H9 (cell line): ENCODE measurements around the gene APBB2. TPM values are rescaled to one million over a fixed set of nuclear protein-coding genes. Genes with fewer than 3 reads are reported as not detected.

ENCODE experiments used
- DNase-seq: peaks from one replicate; pipeline ENCODE4 v3.0.0-alpha.2; 2017
- H2AFZ ChIP-seq: one replicate; pipeline ENCODE4 v1.6.1; 2013; ENCODE audit warnings: mild to moderate bottlenecking, low read length, control low read depth, moderate library complexity
- H2AK5ac ChIP-seq: 2 replicates; pipeline ENCODE4 v1.6.1; 2013; ENCODE audit warnings: low read length, control low read depth, mixed read lengths; ENCODE audit not compliant: insufficient read length
- H2BK120ac ChIP-seq: one replicate; pipeline ENCODE4 v1.6.1; 2013; ENCODE audit warnings: low read depth, mild to moderate bottlenecking, low read length, control low read depth, inconsistent platforms; ENCODE audit not compliant: poor library complexity, severe bottlenecking
- H2BK12ac ChIP-seq: 2 replicates; pipeline ENCODE4 v1.6.1; 2013; ENCODE audit warnings: low read length, control low read depth, mixed read lengths, low read depth; ENCODE audit not compliant: insufficient read length
- H2BK15ac ChIP-seq: 2 replicates; pipeline ENCODE4 v1.6.1; 2013; ENCODE audit warnings: low read depth, low read length, control low read depth
- H2BK20ac ChIP-seq: one replicate; pipeline ENCODE4 v1.6.1; 2013; ENCODE audit warnings: low read depth, mild to moderate bottlenecking, low read length, control low read depth, inconsistent platforms; ENCODE audit not compliant: poor library complexity, severe bottlenecking
- H2BK5ac ChIP-seq: 2 replicates; pipeline ENCODE4 v1.6.1; 2013; ENCODE audit warnings: low read length, control low read depth, mixed read lengths; ENCODE audit not compliant: insufficient read length
- H3K14ac ChIP-seq: 2 replicates; pipeline ENCODE4 v1.6.1; 2013; ENCODE audit warnings: low read length, control low read depth; ENCODE audit not compliant: insufficient read depth
- H3K18ac ChIP-seq: 2 replicates; pipeline ENCODE4 v1.6.1; 2013; ENCODE audit warnings: low read depth, mild to moderate bottlenecking, mixed read lengths, low read length, control low read depth; ENCODE audit not compliant: insufficient read length
- H3K23ac ChIP-seq: 2 replicates; pipeline ENCODE4 v1.6.1; 2013; ENCODE audit warnings: low read length, control low read depth, mixed read lengths, low read depth; ENCODE audit not compliant: insufficient read length
- H3K23me2 ChIP-seq: 2 replicates; pipeline ENCODE4 v1.6.1; 2013; ENCODE audit warnings: low read depth, mild to moderate bottlenecking, mixed read lengths, low read length, control low read depth; ENCODE audit not compliant: insufficient read length, poor library complexity, severe bottlenecking
- H3K27ac ChIP-seq: 2 replicates; pipeline ENCODE4 v1.5.1; 2013; ENCODE audit warnings: low read length, control low read depth, mixed read lengths, low read depth; ENCODE audit not compliant: insufficient read length
- H3K27me3 ChIP-seq: 2 replicates; pipeline ENCODE4 v1.6.1; 2013; ENCODE audit warnings: low read length, control low read depth, inconsistent platforms; ENCODE audit not compliant: insufficient read depth
- H3K4ac ChIP-seq: 2 replicates; pipeline ENCODE4 v1.6.1; 2013; ENCODE audit warnings: low read depth, mild to moderate bottlenecking, control low read depth, inconsistent platforms, low read length, moderate library complexity
- H3K4me1 ChIP-seq: 2 replicates; pipeline ENCODE4 v1.6.1; 2013; ENCODE audit warnings: low read length, control low read depth, inconsistent platforms; ENCODE audit not compliant: insufficient read depth
- H3K4me2 ChIP-seq: 2 replicates; pipeline ENCODE4 v1.6.1; 2013; ENCODE audit warnings: low read length, control low read depth, mixed read lengths; ENCODE audit not compliant: insufficient read length, insufficient read depth
- H3K56ac ChIP-seq: 2 replicates; pipeline ENCODE4 v1.6.1; 2013; ENCODE audit warnings: low read depth, mild to moderate bottlenecking, mixed read lengths, low read length, control low read depth; ENCODE audit not compliant: insufficient read length
- H3K79me1 ChIP-seq: 2 replicates; pipeline ENCODE4 v1.6.1; 2013; ENCODE audit warnings: low read depth, mild to moderate bottlenecking, moderate library complexity, low read length, control low read depth, inconsistent platforms; ENCODE audit not compliant: insufficient read depth, poor library complexity, severe bottlenecking
- H3K79me2 ChIP-seq: 2 replicates; pipeline ENCODE4 v1.6.1; 2013; ENCODE audit warnings: low read length, control low read depth, inconsistent platforms; ENCODE audit not compliant: insufficient read depth
- H3K9ac ChIP-seq: 2 replicates; pipeline ENCODE4 v1.6.1; 2013; ENCODE audit warnings: low read length, control low read depth, mixed read lengths; ENCODE audit not compliant: insufficient read length; ENCODE audit errors: extremely low read depth
- H3K9me3 ChIP-seq: one replicate; pipeline ENCODE4 v1.6.1; 2013; ENCODE audit warnings: low read depth, low read length, inconsistent platforms; ENCODE audit not compliant: control insufficient read depth
- H3T11ph ChIP-seq: one replicate; pipeline ENCODE4 v1.6.1; 2013; ENCODE audit warnings: mild to moderate bottlenecking, low read length, control low read depth, inconsistent platforms
- H4K20me1 ChIP-seq: one replicate; pipeline ENCODE4 v1.6.1; 2013; ENCODE audit not compliant: control insufficient read depth, insufficient read length, insufficient read depth
- H4K5ac ChIP-seq: 2 replicates; pipeline ENCODE4 v1.6.1; 2013; ENCODE audit warnings: low read depth, mild to moderate bottlenecking, mixed read lengths, low read length, control low read depth; ENCODE audit not compliant: insufficient read length
- H4K8ac ChIP-seq: replicated peaks from 2 replicates; pipeline ENCODE4 v1.6.1; 2013; ENCODE audit warnings: low read length, control low read depth, mixed read lengths, low read depth; ENCODE audit not compliant: insufficient read length
- H4K91ac ChIP-seq: 2 replicates; pipeline ENCODE4 v1.6.1; 2013; ENCODE audit warnings: low read depth, mild to moderate bottlenecking, moderate library complexity, mixed read lengths, low read length, control low read depth; ENCODE audit not compliant: insufficient read length
- H3K27ac Mint-ChIP-seq, 3 experiments: 2 replicates in 2 of 3; 3 replicates in 1 of 3; pipeline ENCODE4 v1.8.0; 2020 to 2021; ENCODE audit warnings: mixed read lengths in 3 of 3, mild to moderate bottlenecking in 1 of 3, moderate library complexity in 1 of 3
- H3K27me3 Mint-ChIP-seq: 2 replicates; pipeline ENCODE4 v1.8.0; 2021; ENCODE audit warnings: low read depth, mild to moderate bottlenecking, moderate library complexity, mixed read lengths
- H3K36me3 Mint-ChIP-seq, 3 experiments: 2 replicates in 2 of 3; 3 replicates in 1 of 3; pipeline ENCODE4 v1.8.0; 2020 to 2021; ENCODE audit warnings: low read depth in 3 of 3, mixed read lengths in 3 of 3; ENCODE audit not compliant: insufficient read depth in 1 of 3
- H3K4me1 Mint-ChIP-seq, 2 experiments: 2 replicates each; pipeline ENCODE4 v1.8.0; 2020; ENCODE audit warnings: mixed read lengths in 2 of 2
- H3K4me3 Mint-ChIP-seq, 2 experiments: 2 replicates in 1 of 2; 3 replicates in 1 of 2; pipeline ENCODE4 v1.8.0; 2020 to 2021; ENCODE audit warnings: mild to moderate bottlenecking in 2 of 2, mixed read lengths in 2 of 2, moderate library complexity in 1 of 2
- H3K9me3 Mint-ChIP-seq, 2 experiments: 2 replicates in 1 of 2; 3 replicates in 1 of 2; pipeline ENCODE4 v1.8.0; 2020; ENCODE audit warnings: mild to moderate bottlenecking in 2 of 2, mixed read lengths in 2 of 2, moderate library complexity in 1 of 2
- CTCF ChIP-seq: fragments of 200-600 bp; sonication (generic); conservative IDR thresholded peaks from 3 replicates; pipeline ENCODE4 v1.8.0; 2021; ENCODE audit warnings: antibody characterized with exemption, mild to moderate bottlenecking
- WGBS: extraction: QIAGEN DNeasy Blood & Tissue Kit; methylation state at CpG from one replicate; pipeline ENCODE4 v1.1.7; 2013; ENCODE audit warnings: missing lambda C conversion rate, low lambda C conversion rate, mixed read lengths; ENCODE audit not compliant: insufficient read length; ENCODE audit errors: extremely low coverage; 5-methylcytosine and 5-hydroxymethylcytosine counted together
- total RNA-seq: library from RNA; stranded (reverse); gene quantifications from 2 replicates; pipeline ENCODE4 v1.2.1, GENCODE V29; 2021

APBB2 gene
- total RNA-seq, 1 experiment from 2014 or later = 39.6 TPM

DNA sequence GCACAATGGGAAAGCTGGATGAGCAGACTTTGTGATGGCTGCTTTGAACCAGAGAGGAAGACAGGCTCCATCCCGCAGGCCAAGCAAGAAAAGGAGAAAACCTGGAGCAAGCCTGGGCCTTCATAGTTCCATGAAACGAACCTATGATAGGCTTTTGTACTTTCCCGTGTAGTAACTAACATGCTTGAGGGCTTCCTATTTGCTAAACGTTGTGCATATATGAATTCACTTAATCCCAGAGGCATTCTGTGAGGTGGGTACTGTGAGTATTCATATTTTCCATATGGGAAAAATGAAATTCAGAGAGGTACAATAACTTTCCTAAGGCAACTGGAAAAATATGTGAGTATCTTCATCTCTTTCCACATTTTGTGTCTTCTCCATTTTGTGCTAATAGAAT lies 13.6 kb upstream of the APBB2 start:
- no peak overlapping the region for H2BK120ac ChIP-seq
- Mint-ChIP-seq H3K4me3 (no peak overlapping the region), H3K4me1 (no peaks in the 10 kb centered on the region), H3K27me3 (no peaks in the 10 kb centered on the region; the same call in 1 of the 2 replicates), H3K36me3 (no peaks in the 10 kb centered on the region), H3K27ac (peak overlapping the region in 1 of 3 experiments; percentile 42; a peak in 1 of 7 replicates), H3K9me3 (no peaks in the 10 kb centered on the region)
- no peak overlapping the region for H4K5ac ChIP-seq
- no peak overlapping the region for H3K9ac ChIP-seq
- H4K20me1 ChIP-seq = no peaks in the 10 kb centered on the region
- no peak for TF ChIP-seq CTCF
- no peak overlapping the region for H3T11ph ChIP-seq
- H3K14ac ChIP-seq = no peak overlapping the region
- H2BK15ac ChIP-seq = no peak overlapping the region
- WGBS = no CpG with 5 or more reads among the region's 4 CpGs
- no peak overlapping the region for H3K18ac ChIP-seq
- no peak overlapping the region for H3K4ac ChIP-seq
- H2BK5ac ChIP-seq = no peak overlapping the region
- H4K91ac ChIP-seq = no peak overlapping the region
- no peak overlapping the region for H3K4me2 ChIP-seq
- no peak overlapping the region for H2AFZ ChIP-seq
- H2AK5ac ChIP-seq = no peak overlapping the region
- H4K8ac ChIP-seq = no peak overlapping the region
- no peaks in the 10 kb centered on the region for H3K9me3 ChIP-seq
- no peak overlapping the region for H3K23ac ChIP-seq
- H3K27ac ChIP-seq = no peak overlapping the region
- no peaks in the 10 kb centered on the region for H3K4me1 ChIP-seq
- no peak overlapping the region for H3K56ac ChIP-seq
- H3K27me3 ChIP-seq = no peaks in the 10 kb centered on the region
- H2BK20ac ChIP-seq = no peak overlapping the region
- no peaks in the 10 kb centered on the region for H3K79me2 ChIP-seq
- no peaks in the 10 kb centered on the region for H3K79me1 ChIP-seq
- H2BK12ac ChIP-seq = no peak overlapping the region
- DNase-seq = no peak
- no peaks in the 10 kb centered on the region for H3K23me2 ChIP-seq
